Breast epithelium (tissue), 4 donors: Measurements from ENCODE around the gene CDCP1. TPM values are rescaled to one million over a fixed set of nuclear protein-coding genes. Genes with fewer than 3 reads are reported as not detected.

ENCODE experiments used
- DNase-seq, 2 donors: peaks; one replicate each; pipeline ENCODE4 v3.0.0-alpha.2; 2019; ENCODE audit warnings: low spot score in 2 of 2
- H3K27ac ChIP-seq, 2 donors: fragments of 200-600 bp; sonication (generic) in 1 of 2; one replicate each; pipeline ENCODE4 v1.5.1; 2016 to 2019; ENCODE audit warnings: mild to moderate bottlenecking in 1 of 2
- H3K27me3 ChIP-seq, 2 donors: fragments of 200-600 bp; sonication (generic) in 1 of 2; one replicate each; pipeline versions ENCODE4 v1.5.1 to v1.6.0; 2017 to 2019; ENCODE audit warnings: control low read depth in 1 of 2, mild to moderate bottlenecking in 1 of 2
- H3K36me3 ChIP-seq: fragments of 200-600 bp; one replicate; pipeline ENCODE4 v1.5.1; 2019
- H3K4me1 ChIP-seq, 2 donors: fragments of 200-600 bp; sonication (generic); one replicate each; pipeline ENCODE4 v1.5.1; 2016 to 2019; ENCODE audit warnings: control low read depth in 1 of 2
- H3K4me3 ChIP-seq, 3 donors: fragments of 200-600 bp; sonication (generic); 1 replicate in 2 of 3; 2 replicates in 1 of 3; pipeline ENCODE4 v1.5.1; 2016 to 2019; ENCODE audit warnings: mild to moderate bottlenecking in 3 of 3, moderate library complexity in 2 of 3
- H3K9me3 ChIP-seq, 2 donors: fragments of 200-600 bp; sonication (generic) in 1 of 2; one replicate each; pipeline ENCODE4 v1.5.1; 2016 to 2019; ENCODE audit warnings: control low read depth in 1 of 2
- POLR2A ChIP-seq: fragments of 450-650 bp; IDR thresholded peaks from one replicate; pipeline ENCODE4 v1.6.1; 2016; ENCODE audit warnings: antibody characterized with exemption, mild to moderate bottlenecking, moderate library complexity
- POLR2AphosphoS5 ChIP-seq, 3 donors: sonication (generic); formaldehyde crosslinking; IDR thresholded peaks; one replicate each; pipeline ENCODE4 v1.6.1; 2017; ENCODE audit warnings: antibody characterized with exemption in 3 of 3
- intact Hi-C: fragments of 100-400 bp; cut with DNase I; formaldehyde crosslinking; loops from one replicate; pipeline ENCODE4 v1.15.1; 2023; ENCODE audit warnings: low total_unique reads
- total RNA-seq, 3 donors: library from RNA; depleted of rRNA; stranded (reverse); fragments of >200 nt; gene quantifications; one replicate each; pipeline ENCODE4 v1.1.0, GENCODE V29; 2016
- TF ChIP-seq, protein P1 (sequence below), 3 donors: fragments of 450-650 bp; IDR thresholded peaks; one replicate each; pipeline ENCODE4 v1.5.1; 2016 to 2017; ENCODE audit warnings: antibody characterized with exemption in 3 of 3, mild to moderate bottlenecking in 3 of 3, moderate library complexity in 3 of 3

CDCP1 gene
- total RNA-seq, 3 donors from 2014 or later: 1.9 to 11.3 (median 8.5) TPM

DNA sequence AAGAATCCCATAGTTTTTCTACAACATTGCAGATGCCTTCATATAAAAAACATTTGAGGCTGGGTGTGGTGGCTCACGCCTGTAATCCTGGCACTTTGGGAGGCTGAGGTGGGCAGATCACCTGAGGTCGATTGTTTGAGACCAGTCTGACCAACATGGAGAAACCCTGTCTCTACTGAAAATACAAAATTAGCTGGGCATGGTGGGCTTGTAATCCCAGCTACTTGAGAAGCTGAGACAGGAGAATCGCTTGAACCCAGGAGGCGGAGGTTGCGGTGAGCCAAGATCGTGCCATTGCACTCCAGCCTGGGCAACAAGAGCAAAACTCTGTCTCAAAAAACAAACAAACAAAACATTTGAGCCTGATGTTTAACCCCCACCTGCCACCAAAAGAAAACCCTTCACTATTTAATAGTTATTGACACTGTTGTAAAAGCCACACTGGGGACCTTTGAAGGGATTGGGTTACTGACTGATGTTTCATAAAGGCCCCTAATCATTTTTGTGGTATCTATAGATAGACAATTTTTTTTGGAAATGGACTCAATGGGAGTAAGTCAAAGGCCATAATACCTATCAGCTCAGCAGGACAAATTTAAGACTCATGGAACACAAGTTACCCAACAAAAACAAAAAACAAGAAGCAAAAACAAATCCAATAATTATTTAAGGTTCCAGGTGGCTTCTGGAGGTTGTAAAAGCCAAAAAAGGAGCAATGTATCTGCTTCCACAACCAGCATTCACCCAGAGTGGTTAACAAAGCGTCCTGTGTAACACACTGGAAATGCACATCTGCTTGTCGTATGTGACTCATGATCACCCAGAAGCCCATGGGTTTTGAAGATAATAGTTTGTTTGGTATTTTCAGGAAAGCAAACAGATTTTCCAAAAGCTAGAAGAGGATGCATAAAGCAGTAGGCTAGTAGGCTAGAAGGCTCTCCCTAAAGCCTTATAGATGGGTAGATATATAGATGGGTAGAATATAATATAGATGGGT is 41.2 kb downstream of the CDCP1 start:
- intact Hi-C loops: no loop called here
- Histone ChIP-seq H3K36me3 (no peaks in the 10 kb centered on the region), H3K4me3 (no peak overlapping the region), H3K27me3 (no peaks in the 10 kb centered on the region), H3K27ac (no peak overlapping the region), H3K4me1 (no peaks in the 10 kb centered on the region), H3K9me3 (no peaks in the 10 kb centered on the region)
- TF ChIP-seq, protein P1, sequence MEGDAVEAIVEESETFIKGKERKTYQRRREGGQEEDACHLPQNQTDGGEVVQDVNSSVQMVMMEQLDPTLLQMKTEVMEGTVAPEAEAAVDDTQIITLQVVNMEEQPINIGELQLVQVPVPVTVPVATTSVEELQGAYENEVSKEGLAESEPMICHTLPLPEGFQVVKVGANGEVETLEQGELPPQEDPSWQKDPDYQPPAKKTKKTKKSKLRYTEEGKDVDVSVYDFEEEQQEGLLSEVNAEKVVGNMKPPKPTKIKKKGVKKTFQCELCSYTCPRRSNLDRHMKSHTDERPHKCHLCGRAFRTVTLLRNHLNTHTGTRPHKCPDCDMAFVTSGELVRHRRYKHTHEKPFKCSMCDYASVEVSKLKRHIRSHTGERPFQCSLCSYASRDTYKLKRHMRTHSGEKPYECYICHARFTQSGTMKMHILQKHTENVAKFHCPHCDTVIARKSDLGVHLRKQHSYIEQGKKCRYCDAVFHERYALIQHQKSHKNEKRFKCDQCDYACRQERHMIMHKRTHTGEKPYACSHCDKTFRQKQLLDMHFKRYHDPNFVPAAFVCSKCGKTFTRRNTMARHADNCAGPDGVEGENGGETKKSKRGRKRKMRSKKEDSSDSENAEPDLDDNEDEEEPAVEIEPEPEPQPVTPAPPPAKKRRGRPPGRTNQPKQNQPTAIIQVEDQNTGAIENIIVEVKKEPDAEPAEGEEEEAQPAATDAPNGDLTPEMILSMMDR (IDR thresholded peaks at IDR 0.05): no peak
- TF ChIP-seq POLR2AphosphoS5 (IDR thresholded peaks at IDR 0.05): no peak
- no peak for DNase-seq

DNA sequence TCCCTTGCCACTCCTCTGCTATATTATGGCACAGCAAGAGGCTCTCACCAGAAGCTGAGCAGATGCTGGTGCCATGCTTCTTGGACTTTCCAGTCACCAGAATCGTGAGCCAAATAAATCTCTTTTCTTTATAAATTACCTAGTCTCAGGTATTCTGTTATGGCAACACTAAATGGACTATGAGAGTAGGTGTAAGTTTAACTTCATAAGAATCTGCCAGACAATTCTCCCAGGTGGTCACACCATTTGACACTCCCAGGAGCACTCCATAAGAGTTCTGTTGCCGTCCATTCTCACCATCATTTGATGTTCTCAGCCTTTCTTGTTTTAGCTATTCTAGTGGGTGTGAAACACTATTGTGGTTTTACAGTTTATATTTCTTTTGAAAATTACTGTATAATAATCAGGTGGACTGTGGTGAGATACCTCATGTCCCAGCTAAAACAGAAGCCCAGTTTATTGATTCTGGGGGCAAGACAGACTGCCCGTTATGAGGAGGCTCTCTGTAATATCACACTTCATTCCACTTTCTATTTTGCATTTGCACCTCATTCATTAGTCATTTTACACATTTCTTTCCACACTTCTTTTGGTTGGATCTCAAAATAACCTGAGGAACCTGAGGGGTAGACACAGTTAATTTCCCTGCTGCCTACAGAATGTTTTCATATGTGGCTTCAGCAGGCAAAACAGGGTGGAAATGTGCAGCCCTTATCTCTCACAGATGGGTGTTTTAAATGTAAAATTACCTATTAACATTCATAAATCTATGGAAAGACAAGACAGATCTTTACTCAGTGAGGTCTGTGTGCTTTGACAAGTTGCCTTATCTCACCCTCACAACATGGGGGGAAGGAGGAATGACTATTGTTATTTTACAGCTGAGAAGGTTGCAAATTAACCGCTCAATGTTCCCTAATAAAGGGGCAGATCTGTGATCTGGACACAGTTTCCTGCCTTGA is 42.1 kb downstream of the CDCP1 start:
- intact Hi-C loops: no loop called here

GRCh38 chr3:45103334-45103733 is 42.8 kb downstream of the CDCP1 start:
- DNase-seq: no peak
- Histone ChIP-seq H3K4me1 (no peaks in the 10 kb centered on the region), H3K27ac (no peak overlapping the region), H3K9me3 (no peaks in the 10 kb centered on the region), H3K36me3 (no peaks in the 10 kb centered on the region), H3K4me3 (no peak overlapping the region), H3K27me3 (no peaks in the 10 kb centered on the region)
- TF ChIP-seq, protein P1 (IDR thresholded peaks at IDR 0.05): no peak
- TF ChIP-seq POLR2A (no peak), POLR2AphosphoS5 (IDR thresholded peaks at IDR 0.05) (no peak)
- intact Hi-C loops: no loop called here

More for the DNA sequence above, 42.1 kb downstream of the CDCP1 start:
- Histone ChIP-seq H3K27ac (no peak overlapping the region), H3K9me3 (no peaks in the 10 kb centered on the region), H3K36me3 (no peaks in the 10 kb centered on the region), H3K4me1 (no peaks in the 10 kb centered on the region), H3K4me3 (no peak overlapping the region), H3K27me3 (no peaks in the 10 kb centered on the region)
- DNase-seq: no peak
- TF ChIP-seq POLR2AphosphoS5 (IDR thresholded peaks at IDR 0.05) (no peak), POLR2A (no peak)
- TF ChIP-seq, protein P1 (IDR thresholded peaks at IDR 0.05): no peak

DNA sequence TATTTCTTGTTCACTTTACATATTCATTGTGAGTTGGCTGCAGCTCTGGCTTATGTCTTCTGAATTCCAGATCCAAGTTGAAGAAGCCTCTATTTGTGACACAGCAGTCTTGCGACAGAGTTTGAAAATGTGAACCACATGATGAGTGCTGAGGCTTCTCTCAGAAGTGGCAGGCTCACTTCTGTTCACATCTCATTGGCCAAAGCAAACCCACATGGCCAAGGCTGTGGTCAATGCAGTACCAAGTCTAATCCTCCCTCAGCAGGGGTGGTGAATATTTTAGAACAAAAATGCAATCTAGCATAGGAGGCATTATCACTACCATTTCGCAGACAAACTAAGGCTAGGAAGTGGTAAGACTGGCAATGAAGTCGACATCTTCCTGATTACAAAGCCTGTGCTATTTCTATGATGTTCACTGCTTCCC is 45.2 kb downstream of the CDCP1 start:
- no peaks in the 10 kb centered on the region for H3K9me3 ChIP-seq
- H3K36me3 ChIP-seq: no peaks in the 10 kb centered on the region
- intact Hi-C loops: no loop called here

More for the DNA sequence above, 45.2 kb downstream of the CDCP1 start:
- no peak overlapping the region for H3K4me3 ChIP-seq
- H3K4me1 ChIP-seq: no peaks in the 10 kb centered on the region
- no peak for DNase-seq
- H3K27me3 ChIP-seq: no peaks in the 10 kb centered on the region
- H3K27ac ChIP-seq: peak overlapping the region in 1 of 2 donors; percentile 33
- TF ChIP-seq POLR2AphosphoS5 (IDR thresholded peaks at IDR 0.05) (no peak), POLR2A (no peak)
- TF ChIP-seq, protein P1 (IDR thresholded peaks at IDR 0.05): no peak
